GM12801 (cell line): ENCODE measurements around the gene KCNQ1.

Experiments
- TF ChIP-seq, protein P1 (sequence below): IDR thresholded peaks from one replicate; pipeline ENCODE4 v1.5.1; 2011; ENCODE audit warnings: control low read depth; ENCODE audit not compliant: insufficient read length; ENCODE audit errors: extremely low read depth

Gene KCNQ1

DNA sequence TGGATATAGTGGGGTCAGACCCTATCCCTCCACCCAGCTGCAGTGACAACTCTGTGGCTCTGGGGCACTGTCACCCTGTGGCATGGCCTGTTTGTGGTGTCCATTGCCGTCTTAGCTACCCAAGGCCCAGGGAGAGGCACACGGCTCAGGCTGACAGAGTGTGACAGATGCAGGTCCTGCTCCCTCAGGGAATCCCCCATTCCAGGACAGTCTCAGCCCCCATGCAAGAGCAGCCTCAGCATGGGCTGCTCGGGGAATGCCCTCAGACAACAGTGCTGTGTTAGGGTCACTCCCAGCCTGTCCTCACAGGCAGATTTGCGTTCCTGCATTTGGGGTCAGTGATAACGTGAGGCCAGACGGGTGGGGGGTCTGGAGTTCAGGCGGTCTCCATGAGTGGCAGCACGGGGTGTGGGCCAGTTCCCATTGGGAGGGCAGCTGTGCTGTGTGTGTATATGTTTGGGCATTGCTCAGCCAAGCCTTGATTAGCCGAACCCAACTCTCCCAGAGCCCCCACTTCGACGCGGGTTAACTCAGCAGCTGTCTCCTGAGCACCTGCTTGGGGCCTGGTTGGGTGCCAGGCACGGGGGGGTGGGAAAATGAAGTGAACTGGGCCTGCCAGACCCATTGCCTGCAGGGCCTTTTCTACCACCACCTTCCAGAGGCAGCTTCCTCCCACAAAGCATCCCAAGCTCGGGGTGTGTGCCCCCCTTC is 260.2 kb downstream of the KCNQ1 start:
- TF ChIP-seq, protein P1, sequence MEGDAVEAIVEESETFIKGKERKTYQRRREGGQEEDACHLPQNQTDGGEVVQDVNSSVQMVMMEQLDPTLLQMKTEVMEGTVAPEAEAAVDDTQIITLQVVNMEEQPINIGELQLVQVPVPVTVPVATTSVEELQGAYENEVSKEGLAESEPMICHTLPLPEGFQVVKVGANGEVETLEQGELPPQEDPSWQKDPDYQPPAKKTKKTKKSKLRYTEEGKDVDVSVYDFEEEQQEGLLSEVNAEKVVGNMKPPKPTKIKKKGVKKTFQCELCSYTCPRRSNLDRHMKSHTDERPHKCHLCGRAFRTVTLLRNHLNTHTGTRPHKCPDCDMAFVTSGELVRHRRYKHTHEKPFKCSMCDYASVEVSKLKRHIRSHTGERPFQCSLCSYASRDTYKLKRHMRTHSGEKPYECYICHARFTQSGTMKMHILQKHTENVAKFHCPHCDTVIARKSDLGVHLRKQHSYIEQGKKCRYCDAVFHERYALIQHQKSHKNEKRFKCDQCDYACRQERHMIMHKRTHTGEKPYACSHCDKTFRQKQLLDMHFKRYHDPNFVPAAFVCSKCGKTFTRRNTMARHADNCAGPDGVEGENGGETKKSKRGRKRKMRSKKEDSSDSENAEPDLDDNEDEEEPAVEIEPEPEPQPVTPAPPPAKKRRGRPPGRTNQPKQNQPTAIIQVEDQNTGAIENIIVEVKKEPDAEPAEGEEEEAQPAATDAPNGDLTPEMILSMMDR = no peak

DNA sequence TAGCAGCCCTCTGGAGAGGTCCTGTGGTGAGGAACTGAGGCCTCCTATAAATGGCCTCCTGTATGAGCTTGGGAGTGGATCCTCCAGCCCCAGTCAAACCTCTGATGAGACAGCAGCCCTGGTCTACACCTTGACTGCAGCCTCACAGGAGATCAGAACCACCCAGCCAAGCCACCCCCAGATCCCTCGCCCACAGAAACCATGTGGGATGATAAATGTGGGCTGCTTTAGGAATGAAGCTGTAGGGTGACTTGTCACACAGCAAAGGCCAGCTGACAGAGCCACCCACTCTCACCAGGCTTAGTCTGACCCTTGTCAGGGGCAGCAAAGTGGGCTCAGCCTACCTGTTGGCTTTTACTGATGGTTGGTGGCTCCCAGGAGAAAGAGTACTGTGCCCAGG is 261.5 kb downstream of the KCNQ1 start:
- TF ChIP-seq, protein P1 = no peak

DNA sequence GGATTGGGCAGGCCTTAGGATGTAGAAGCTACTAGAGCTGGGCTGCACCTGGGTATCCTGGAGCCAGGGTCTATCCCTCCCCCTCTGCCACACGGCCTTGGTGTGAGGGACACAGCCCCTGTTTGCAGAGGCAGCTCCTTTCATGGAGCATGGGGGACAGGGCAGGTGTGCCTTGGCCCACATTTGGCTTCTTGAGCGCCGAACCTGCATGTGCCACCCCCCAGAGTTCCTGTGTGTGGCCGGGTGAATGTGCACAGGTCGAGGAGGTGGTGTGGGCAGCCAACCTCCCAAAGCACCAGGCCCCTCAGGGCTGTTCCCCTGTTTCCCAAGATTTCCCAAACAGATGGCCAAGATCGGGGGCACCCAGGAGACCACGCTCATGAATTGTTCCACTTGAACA is 262.9 kb downstream of the KCNQ1 start:
- TF ChIP-seq, protein P1 = no peak

DNA sequence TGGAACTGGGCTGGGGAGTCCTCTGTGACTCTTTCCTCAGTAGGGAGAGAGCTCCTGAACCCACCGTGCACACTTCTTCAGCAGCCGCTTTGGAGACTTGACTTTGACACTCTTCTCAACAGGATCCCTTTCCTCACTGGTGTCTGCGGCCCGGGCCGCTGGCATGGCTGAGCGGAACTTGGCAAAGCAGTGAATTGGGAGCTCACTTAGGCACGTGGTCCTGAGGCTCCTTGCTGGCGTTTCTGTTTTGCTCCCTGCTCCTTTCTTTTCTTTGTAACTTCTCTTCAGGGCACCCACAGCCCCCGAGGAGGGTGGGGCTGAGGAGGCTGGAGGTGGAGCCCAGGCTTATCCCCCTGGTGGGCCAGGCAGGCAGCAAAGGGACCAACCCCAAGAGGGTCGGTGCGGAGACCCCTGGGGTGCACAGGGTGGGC is 263.4 kb downstream of the KCNQ1 start:
- TF ChIP-seq, protein P1 = no peak

DNA sequence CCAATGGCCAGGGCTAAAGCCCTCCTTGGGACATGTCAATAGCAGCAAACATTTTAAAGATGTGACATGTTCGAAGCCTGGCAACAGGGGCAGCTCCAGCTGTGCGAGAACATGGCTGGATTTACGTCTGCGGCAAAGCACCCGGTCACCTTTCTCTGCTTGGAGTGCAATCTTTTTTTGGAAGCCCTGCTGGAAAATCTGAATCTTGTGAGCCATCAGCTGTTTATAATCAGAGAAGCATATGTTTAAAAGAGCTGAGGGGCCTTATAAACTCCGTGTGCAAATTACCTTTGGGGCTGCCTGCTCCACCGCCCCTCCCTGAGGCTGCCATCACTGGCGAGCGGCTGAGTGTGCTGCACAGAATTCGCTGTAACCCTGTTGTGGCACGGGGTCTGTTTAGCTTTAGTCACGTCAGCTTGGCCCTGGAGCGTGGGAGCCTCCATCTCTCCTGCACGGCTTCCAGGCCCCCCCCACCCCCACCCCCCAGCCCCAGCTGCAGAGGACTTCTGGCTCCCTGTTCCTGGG is 264.0 kb downstream of the KCNQ1 start:
- TF ChIP-seq, protein P1 = no peak

DNA sequence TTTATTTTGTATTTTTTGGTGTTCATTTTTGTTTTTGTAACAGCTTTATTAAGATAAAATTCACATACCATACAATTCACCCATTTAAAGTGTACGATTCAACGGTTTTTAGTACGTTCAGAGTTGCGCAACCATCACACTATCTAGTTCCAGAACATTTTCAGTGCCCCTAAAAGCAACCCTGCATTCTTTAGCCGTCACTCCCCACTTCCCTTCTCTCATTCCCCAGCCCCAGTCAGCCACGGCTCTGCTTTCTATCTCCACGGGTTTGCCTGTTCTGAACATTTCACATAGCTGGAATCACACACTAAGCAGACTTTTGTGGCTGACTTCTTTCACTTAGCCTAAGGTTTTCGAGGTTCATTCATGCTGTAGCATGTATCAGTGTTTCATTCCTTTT is 264.6 kb downstream of the KCNQ1 start:
- TF ChIP-seq, protein P1 = no peak

DNA sequence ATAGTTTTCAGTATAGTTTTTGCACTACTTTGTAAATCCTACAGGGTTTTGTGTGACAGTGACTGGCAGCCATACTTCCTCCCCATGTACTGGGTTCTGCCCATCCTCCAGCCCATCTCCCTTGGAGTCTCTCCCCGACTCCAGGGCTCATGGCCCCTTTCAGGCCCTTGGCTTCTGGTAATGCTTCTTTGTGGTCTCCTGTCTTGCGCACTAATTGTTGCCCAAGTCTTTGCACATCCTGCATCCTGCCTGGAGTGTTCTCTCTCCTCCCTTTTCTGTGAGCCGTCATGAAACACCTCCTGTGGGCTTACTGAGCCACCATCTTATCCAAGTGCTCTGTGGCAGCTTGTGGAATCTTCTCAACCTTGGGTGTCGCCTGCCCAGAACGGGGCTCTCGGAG is 266.4 kb downstream of the KCNQ1 start:
- TF ChIP-seq, protein P1 = no peak

DNA sequence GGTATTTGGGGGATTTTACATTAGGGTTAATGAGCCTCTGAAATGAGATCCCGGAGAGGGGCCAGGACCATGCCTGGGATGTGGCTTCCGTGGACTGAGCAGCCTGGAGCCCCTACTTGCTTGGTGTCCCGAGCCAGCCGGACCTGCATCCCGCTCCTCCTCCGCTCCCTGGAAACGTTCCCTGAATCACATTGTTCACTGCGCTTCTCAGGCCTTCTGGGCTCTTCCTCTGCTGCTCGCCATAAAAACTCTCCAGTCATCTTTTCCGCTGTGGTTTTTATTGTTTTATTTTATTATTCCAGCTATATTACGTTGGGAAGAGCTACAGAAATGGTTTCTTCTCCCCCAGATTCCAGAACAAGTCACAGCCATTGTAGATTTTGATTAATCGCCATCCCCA is 268.3 kb downstream of the KCNQ1 start:
- TF ChIP-seq, protein P1 = no peak
